Uterus (tissue), 2 donors: ENCODE results near the gene KLHDC7A.

Experiments used
- POLR2A ChIP-seq, 2 donors: fragments of 450-650 bp; IDR thresholded peaks; one replicate each; pipeline ENCODE4 v1.6.1; 2016; ENCODE audit warnings: antibody characterized with exemption in 2 of 2, mild to moderate bottlenecking in 1 of 2, moderate library complexity in 1 of 2
- TF ChIP-seq, protein P1 (sequence below), 4 experiments: fragments of 200-600 bp in 2 of 4; fragments of 450-650 bp in 2 of 4; sonication (generic) in 2 of 4; IDR thresholded peaks; one replicate each; pipeline ENCODE4 v1.5.1; 2016 to 2019; ENCODE audit warnings: antibody characterized with exemption in 4 of 4, mild to moderate bottlenecking in 2 of 4, moderate library complexity in 1 of 4

DNA sequence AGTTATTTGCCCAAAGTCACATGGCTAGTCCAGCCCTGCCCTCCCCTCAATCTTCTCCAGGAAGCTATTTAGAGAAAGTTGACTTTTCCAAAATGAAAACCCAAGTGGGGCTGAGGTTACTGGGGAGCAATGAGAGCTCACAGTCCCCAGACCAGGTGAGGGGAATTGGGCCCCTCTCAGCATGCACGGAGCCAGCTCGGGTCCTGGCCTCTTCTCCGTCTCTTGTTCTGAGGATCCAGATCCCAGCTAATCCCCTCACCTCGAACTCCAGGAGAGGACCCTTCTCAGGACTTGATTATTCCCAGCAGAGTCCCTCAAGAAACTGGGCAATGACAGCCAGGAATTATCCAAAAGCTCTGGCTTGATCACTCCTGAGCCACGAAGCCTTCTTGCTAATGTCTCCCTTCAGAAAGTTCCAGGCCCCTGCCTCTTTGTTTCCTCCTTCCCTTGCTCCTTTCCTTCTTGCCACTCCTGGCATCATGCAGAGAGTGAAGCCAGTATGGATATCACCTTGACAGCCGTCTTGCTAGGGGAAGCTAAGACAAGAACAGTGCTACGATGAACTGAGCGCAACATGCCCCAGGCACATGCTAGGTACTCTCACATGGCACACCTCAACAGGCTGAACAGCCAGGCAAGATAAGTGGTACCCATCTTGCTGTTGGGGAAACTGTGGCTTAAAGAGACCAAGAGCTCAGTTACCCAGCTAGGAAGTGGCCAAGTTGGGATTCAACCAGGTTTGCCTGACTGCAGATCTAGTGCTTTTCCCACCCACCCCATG is 51.9 kb downstream of the KLHDC7A start:
- TF ChIP-seq, protein P1, sequence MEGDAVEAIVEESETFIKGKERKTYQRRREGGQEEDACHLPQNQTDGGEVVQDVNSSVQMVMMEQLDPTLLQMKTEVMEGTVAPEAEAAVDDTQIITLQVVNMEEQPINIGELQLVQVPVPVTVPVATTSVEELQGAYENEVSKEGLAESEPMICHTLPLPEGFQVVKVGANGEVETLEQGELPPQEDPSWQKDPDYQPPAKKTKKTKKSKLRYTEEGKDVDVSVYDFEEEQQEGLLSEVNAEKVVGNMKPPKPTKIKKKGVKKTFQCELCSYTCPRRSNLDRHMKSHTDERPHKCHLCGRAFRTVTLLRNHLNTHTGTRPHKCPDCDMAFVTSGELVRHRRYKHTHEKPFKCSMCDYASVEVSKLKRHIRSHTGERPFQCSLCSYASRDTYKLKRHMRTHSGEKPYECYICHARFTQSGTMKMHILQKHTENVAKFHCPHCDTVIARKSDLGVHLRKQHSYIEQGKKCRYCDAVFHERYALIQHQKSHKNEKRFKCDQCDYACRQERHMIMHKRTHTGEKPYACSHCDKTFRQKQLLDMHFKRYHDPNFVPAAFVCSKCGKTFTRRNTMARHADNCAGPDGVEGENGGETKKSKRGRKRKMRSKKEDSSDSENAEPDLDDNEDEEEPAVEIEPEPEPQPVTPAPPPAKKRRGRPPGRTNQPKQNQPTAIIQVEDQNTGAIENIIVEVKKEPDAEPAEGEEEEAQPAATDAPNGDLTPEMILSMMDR (IDR thresholded peaks at IDR 0.05) = no peak
- no peak for TF ChIP-seq POLR2A (IDR thresholded peaks at IDR 0.05)
